ENCODE results near the gene CYBC1.
"Not testable (repeated sequence)": the region's sequence is repeated elsewhere in the genome, so short reads cannot be mapped to it uniquely, and the experiment has no call there.

Gene CYBC1

GRCh38 chr17:82415336-82415735, 35.2 kb downstream of the CYBC1 start:
- no peak overlapping the region for H3K27ac Mint-ChIP-seq
- H3K27me3 Mint-ChIP-seq = no peaks in the 10 kb centered on the region
- no peak overlapping the region for H3K4me3 Mint-ChIP-seq
- H3K4me1 Mint-ChIP-seq = peaks cover 46% of the 10 kb centered on the region
- no peak for ATAC-seq
- no peaks in the 10 kb centered on the region for H3K9me3 Mint-ChIP-seq
- H3K36me3 Mint-ChIP-seq = peaks cover 45% of the 10 kb centered on the region

- ATAC-seq = peak; percentile 53
- H3K36me3 Mint-ChIP-seq = peaks cover 39% of the 10 kb centered on the region
- no peaks in the 10 kb centered on the region for H3K27me3 Mint-ChIP-seq
- no peaks in the 10 kb centered on the region for H3K9me3 Mint-ChIP-seq
- peaks cover 40% of the 10 kb centered on the region for H3K4me1 Mint-ChIP-seq
- no peak overlapping the region for H3K27ac Mint-ChIP-seq
- no peak overlapping the region for H3K4me3 Mint-ChIP-seq
These were observed 35.8 kb downstream of the CYBC1 start for GRCh38 chr17:82414548-82415281.

- peaks cover 44% of the 10 kb centered on the region for H3K4me1 Mint-ChIP-seq
- H3K27ac Mint-ChIP-seq = no peak overlapping the region
- ATAC-seq = no peak
- H3K4me3 Mint-ChIP-seq = no peak overlapping the region
- H3K27me3 Mint-ChIP-seq = no peaks in the 10 kb centered on the region
- H3K36me3 Mint-ChIP-seq = peaks cover 57% of the 10 kb centered on the region
- H3K9me3 Mint-ChIP-seq = no peaks in the 10 kb centered on the region
These were observed 37.7 kb downstream of the CYBC1 start for GRCh38 chr17:82412535-82413520.

GRCh38 chr17:82412081-82412480, 38.5 kb downstream of the CYBC1 start:
- ATAC-seq, H3K4me3 Mint-ChIP-seq, H3K9me3 Mint-ChIP-seq, H3K27ac Mint-ChIP-seq, H3K27me3 Mint-ChIP-seq: not testable (repeated sequence)
- peaks cover 47% of the 10 kb centered on the region for H3K4me1 Mint-ChIP-seq
- peaks cover 65% of the 10 kb centered on the region for H3K36me3 Mint-ChIP-seq

- H3K9me3 Mint-ChIP-seq = no peaks in the 10 kb centered on the region
- peaks cover 65% of the 10 kb centered on the region for H3K36me3 Mint-ChIP-seq
- H3K4me3 Mint-ChIP-seq = no peak overlapping the region
- peaks cover 47% of the 10 kb centered on the region for H3K4me1 Mint-ChIP-seq
- H3K27ac Mint-ChIP-seq = no peak overlapping the region
- H3K27me3 Mint-ChIP-seq = no peaks in the 10 kb centered on the region
- ATAC-seq = no peak
These were observed 39.0 kb downstream of the CYBC1 start for GRCh38 chr17:82411396-82412053.

- Mint-ChIP-seq H3K4me3 (no peak overlapping the region), H3K9me3 (no peaks in the 10 kb centered on the region), H3K4me1 (peaks cover 39% of the 10 kb centered on the region), H3K27me3 (no peaks in the 10 kb centered on the region), H3K36me3 (peaks cover 67% of the 10 kb centered on the region), H3K27ac (no peak overlapping the region)
- no peak for ATAC-seq
These were observed 40.4 kb downstream of the CYBC1 start for GRCh38 chr17:82410014-82410716.

GRCh38 chr17:82408938-82409318, 41.6 kb downstream of the CYBC1 start:
- Mint-ChIP-seq H3K36me3 (peaks cover 65% of the 10 kb centered on the region), H3K4me1 (peaks cover 27% of the 10 kb centered on the region), H3K27me3 (no peaks in the 10 kb centered on the region), H3K9me3 (no peaks in the 10 kb centered on the region), H3K27ac (no peak overlapping the region), H3K4me3 (no peak overlapping the region)
- ATAC-seq = no peak

GRCh38 chr17:82408288-82408937, 42.1 kb downstream of the CYBC1 start:
- Mint-ChIP-seq H3K4me3 (no peak overlapping the region), H3K4me1 (peaks cover 27% of the 10 kb centered on the region), H3K27ac (no peak overlapping the region), H3K36me3 (peaks cover 67% of the 10 kb centered on the region), H3K9me3 (no peaks in the 10 kb centered on the region), H3K27me3 (no peaks in the 10 kb centered on the region)
- no peak for ATAC-seq

- Mint-ChIP-seq H3K27ac (no peak overlapping the region), H3K27me3 (no peaks in the 10 kb centered on the region), H3K36me3 (peaks cover 67% of the 10 kb centered on the region), H3K4me3 (no peak overlapping the region), H3K9me3 (no peaks in the 10 kb centered on the region), H3K4me1 (peaks cover 18% of the 10 kb centered on the region)
- no peak for ATAC-seq
These were observed 43.3 kb downstream of the CYBC1 start for GRCh38 chr17:82407255-82407654.

GRCh38 chr17:82406131-82406671, 44.4 kb downstream of the CYBC1 start:
- H3K4me3 Mint-ChIP-seq = no peak overlapping the region
- no peaks in the 10 kb centered on the region for H3K9me3 Mint-ChIP-seq
- no peak for ATAC-seq
- H3K4me1 Mint-ChIP-seq = peaks cover 18% of the 10 kb centered on the region
- H3K27me3 Mint-ChIP-seq = no peaks in the 10 kb centered on the region
- no peak overlapping the region for H3K27ac Mint-ChIP-seq
- H3K36me3 Mint-ChIP-seq = peaks cover 64% of the 10 kb centered on the region

GRCh38 chr17:82405051-82405450, 45.5 kb downstream of the CYBC1 start:
- ATAC-seq = no peak
- H3K27me3 Mint-ChIP-seq = no peaks in the 10 kb centered on the region
- H3K27ac Mint-ChIP-seq = no peak overlapping the region
- peaks cover 24% of the 10 kb centered on the region for H3K4me1 Mint-ChIP-seq
- no peaks in the 10 kb centered on the region for H3K9me3 Mint-ChIP-seq
- peaks cover 69% of the 10 kb centered on the region for H3K36me3 Mint-ChIP-seq
- H3K4me3 Mint-ChIP-seq = no peak overlapping the region

GRCh38 chr17:82403662-82404660, 46.6 kb downstream of the CYBC1 start:
- Mint-ChIP-seq H3K4me1 (peaks cover 24% of the 10 kb centered on the region), H3K27ac (no peak overlapping the region), H3K27me3 (no peaks in the 10 kb centered on the region), H3K36me3 (peaks cover 62% of the 10 kb centered on the region), H3K4me3 (no peak overlapping the region), H3K9me3 (no peaks in the 10 kb centered on the region)
- ATAC-seq = no peak

GRCh38 chr17:82402865-82403264, 47.7 kb downstream of the CYBC1 start:
- Mint-ChIP-seq H3K9me3 (no peaks in the 10 kb centered on the region), H3K27ac (no peak overlapping the region), H3K27me3 (no peaks in the 10 kb centered on the region), H3K36me3 (peaks cover 59% of the 10 kb centered on the region), H3K4me1 (peaks cover 14% of the 10 kb centered on the region), H3K4me3 (no peak overlapping the region)
- ATAC-seq = peak; percentile 65
